ENCODE data around the gene NCKAP5.

Gene NCKAP5

DNA sequence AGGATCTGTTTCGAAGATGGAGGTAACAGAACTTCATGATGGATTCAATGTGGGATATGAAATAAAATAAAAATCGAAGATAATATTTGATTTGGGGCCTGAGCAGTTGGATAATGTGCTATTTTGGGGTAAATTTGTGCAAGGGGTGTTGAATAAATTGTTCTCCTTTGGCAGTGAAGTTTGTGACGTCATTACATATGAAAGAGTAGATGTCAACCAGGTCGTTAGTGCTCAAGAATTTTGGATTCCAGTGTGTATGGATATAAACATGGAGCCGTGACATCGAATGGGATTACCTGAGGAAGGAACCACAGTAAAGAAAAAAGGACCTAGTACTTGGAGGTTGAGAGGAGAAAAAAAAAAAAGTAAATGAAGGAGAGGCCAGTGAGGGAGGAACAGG is 253.0 kb downstream of the NCKAP5 start:
- no peak for DNase-seq (ENCODE audit: low read depth)
- TF ChIP-seq, protein P1, sequence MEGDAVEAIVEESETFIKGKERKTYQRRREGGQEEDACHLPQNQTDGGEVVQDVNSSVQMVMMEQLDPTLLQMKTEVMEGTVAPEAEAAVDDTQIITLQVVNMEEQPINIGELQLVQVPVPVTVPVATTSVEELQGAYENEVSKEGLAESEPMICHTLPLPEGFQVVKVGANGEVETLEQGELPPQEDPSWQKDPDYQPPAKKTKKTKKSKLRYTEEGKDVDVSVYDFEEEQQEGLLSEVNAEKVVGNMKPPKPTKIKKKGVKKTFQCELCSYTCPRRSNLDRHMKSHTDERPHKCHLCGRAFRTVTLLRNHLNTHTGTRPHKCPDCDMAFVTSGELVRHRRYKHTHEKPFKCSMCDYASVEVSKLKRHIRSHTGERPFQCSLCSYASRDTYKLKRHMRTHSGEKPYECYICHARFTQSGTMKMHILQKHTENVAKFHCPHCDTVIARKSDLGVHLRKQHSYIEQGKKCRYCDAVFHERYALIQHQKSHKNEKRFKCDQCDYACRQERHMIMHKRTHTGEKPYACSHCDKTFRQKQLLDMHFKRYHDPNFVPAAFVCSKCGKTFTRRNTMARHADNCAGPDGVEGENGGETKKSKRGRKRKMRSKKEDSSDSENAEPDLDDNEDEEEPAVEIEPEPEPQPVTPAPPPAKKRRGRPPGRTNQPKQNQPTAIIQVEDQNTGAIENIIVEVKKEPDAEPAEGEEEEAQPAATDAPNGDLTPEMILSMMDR (IDR thresholded peaks at IDR 0.05; ENCODE audit: control insufficient read depth, extremely low read depth, insufficient read depth): no peak
- no peak overlapping the region for H3K4me3 ChIP-seq (ENCODE audit: low read depth, low read length)

DNA sequence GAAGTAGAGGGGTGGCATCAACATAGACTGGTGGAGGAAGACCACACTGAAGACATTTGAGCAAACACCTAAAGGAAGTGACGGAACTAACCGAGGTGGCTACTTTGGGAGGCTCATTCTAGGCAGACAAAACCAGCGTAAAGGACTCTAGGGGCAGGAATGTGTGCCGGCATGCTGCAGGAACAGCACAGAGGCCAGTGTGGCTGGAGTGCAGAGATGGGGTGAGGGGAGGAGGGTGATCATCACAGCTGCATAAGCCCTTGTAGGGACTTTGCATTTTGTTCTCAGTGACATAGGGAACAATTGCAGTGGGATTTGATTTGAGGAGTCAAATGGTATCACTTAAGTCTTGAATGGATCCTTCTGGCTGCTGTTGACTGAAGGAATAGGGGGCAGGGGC is 253.5 kb downstream of the NCKAP5 start:
- TF ChIP-seq, protein P1 (IDR thresholded peaks at IDR 0.05; ENCODE audit: control insufficient read depth, extremely low read depth, insufficient read depth): no peak
- DNase-seq (ENCODE audit: low read depth): no peak
- no peak overlapping the region for H3K4me3 ChIP-seq (ENCODE audit: low read depth, low read length)

DNA sequence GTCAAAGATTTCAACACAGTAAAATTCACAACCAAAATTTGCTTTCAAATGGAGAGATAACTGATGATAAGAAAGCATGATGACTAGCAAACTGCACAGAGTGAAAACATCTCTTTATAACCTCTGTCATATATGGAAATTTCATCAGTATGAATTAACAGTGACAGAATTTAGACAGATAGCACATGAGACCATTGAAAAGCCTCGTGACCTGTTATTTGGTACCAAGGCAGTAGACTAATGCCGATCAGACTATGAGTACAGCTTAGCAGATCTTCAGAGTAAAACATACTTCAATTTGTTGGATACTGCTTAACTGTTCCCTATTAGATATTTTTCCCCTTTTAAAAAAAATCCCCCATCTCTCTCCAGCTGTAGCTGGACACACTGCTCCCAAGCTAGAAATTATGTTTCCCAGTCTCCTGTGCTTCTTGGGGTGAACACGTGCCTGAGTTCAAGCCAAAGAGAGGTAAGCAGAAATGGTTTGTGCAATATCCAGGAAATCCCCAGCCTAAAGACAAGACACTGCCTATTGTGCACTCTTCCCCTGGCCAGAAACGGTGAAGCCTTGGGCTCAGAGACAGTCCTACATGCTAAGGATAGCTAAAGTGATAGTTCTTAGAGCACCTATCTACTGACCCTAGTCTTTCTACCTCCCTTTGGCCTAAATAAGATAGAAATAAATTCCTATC is 256.1 kb downstream of the NCKAP5 start:
- DNase-seq (ENCODE audit: low read depth): no peak
- no peak overlapping the region for H3K4me3 ChIP-seq (ENCODE audit: low read depth, low read length)
- TF ChIP-seq, protein P1 (IDR thresholded peaks at IDR 0.05; ENCODE audit: control insufficient read depth, extremely low read depth, insufficient read depth): no peak

DNA sequence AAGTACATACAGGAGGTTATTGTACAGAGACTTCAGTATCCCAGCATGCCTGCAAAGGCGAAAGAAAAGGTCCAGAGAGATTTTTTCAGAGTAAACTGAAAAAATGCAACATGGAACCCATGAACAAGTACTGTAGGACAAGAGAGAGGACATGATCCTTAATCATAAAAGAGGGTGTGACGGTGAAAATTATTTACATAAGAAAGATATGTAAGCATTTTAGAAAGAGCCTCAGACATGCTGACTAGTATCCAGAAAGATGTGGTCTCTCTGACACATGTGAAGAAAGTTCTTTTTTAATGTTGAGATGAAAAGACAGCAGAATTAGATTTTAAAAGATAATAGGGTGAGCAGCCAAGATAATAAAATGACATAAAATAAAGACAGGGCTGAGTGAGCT is 262.0 kb downstream of the NCKAP5 start:
- TF ChIP-seq, protein P1 (IDR thresholded peaks at IDR 0.05; ENCODE audit: control insufficient read depth, extremely low read depth, insufficient read depth): no peak
- no peak for DNase-seq (ENCODE audit: low read depth)
- no peak overlapping the region for H3K4me3 ChIP-seq (ENCODE audit: low read depth, low read length)

DNA sequence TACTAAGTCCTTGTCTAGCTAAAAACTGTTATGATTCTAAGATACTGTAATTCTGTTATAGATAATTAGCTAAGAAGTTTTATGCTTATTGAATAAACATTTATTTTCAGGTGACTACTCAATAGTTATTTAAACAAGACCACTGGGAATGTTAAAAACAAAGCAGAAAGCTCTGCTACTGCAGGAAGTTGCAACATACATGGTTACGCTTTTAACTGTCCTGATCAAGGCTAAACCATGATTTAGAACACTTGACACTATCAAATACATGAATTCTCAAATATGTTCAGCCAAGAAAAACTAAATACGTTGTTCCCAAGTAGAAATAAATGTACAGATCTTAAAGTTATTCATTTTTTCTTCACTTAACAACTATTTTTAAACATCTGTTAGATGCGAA is 263.9 kb downstream of the NCKAP5 start:
- no peak overlapping the region for H3K4me3 ChIP-seq (ENCODE audit: low read depth, low read length)
- TF ChIP-seq, protein P1 (IDR thresholded peaks at IDR 0.05; ENCODE audit: control insufficient read depth, extremely low read depth, insufficient read depth): no peak
- no peak for DNase-seq (ENCODE audit: low read depth)

DNA sequence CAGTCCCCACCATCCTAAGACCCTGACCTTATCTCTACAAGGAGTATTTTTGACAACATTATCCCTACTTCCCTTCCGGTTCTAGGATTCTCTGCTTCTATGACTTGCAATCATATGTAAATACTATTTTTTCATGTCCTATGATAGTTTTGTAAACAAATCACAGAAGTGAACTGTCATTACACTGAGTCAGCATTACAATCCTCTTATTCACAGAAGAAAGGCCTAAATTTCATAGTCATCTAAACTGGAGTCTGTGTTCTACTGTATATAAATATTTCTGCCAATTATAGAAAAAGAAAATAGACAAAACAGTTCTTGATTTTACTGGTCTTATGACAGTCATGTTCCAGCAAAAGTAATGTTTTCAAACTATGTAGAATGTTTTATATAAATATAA is 265.1 kb downstream of the NCKAP5 start:
- DNase-seq (ENCODE audit: low read depth): no peak
- TF ChIP-seq, protein P1 (IDR thresholded peaks at IDR 0.05; ENCODE audit: control insufficient read depth, extremely low read depth, insufficient read depth): no peak
- no peak overlapping the region for H3K4me3 ChIP-seq (ENCODE audit: low read depth, low read length)

DNA sequence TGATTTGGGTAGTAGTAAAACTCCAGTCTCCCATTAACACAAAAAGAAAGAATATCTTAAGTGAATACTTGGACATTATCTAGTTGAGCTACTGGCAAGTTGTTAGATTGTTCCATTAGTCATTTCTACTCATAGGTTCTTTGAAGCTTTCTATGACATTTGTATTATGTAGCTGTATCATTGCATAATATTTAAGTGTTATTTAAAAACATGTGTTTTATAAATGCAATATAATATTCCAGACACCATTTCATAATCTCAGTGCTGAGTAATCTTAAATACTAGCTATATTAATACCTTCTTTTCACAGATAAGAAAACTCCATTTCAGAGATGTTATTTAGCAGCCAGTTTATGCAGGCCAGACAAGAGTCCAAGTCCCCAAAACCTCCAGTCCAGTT is 271.9 kb downstream of the NCKAP5 start:
- TF ChIP-seq, protein P1 (IDR thresholded peaks at IDR 0.05; ENCODE audit: control insufficient read depth, extremely low read depth, insufficient read depth): no peak
- no peak for DNase-seq (ENCODE audit: low read depth)
- H3K4me3 ChIP-seq (ENCODE audit: low read depth, low read length): no peak overlapping the region

Data from LNCaP clone FGC (cell line).